IPS-15b (cell line): ENCODE measurements around the gene MAP3K7CL.

Experiments
- H3K27me3 ChIP-seq: one replicate; pipeline ENCODE4 v1.6.1; 2013; ENCODE audit warnings: low read length; ENCODE audit not compliant: control insufficient read depth, insufficient read depth
- H3K36me3 ChIP-seq: one replicate; pipeline ENCODE4 v1.6.1; 2013; ENCODE audit warnings: low read length; ENCODE audit not compliant: control insufficient read depth, insufficient read depth
- H3K4me1 ChIP-seq: one replicate; pipeline ENCODE4 v1.6.1; 2013; ENCODE audit warnings: mild to moderate bottlenecking, low read length; ENCODE audit not compliant: control insufficient read depth, insufficient read depth
- H3K4me3 ChIP-seq: one replicate; pipeline ENCODE4 v1.5.1; 2013; ENCODE audit warnings: low read depth, low read length
- H3K9ac ChIP-seq: one replicate; pipeline ENCODE4 v1.6.1; 2013; ENCODE audit warnings: low read depth, mild to moderate bottlenecking, low read length
- H3K9me3 ChIP-seq: one replicate; pipeline ENCODE4 v1.6.1; 2013; ENCODE audit warnings: mild to moderate bottlenecking, low read length; ENCODE audit not compliant: control insufficient read depth, insufficient read depth

Gene MAP3K7CL

DNA sequence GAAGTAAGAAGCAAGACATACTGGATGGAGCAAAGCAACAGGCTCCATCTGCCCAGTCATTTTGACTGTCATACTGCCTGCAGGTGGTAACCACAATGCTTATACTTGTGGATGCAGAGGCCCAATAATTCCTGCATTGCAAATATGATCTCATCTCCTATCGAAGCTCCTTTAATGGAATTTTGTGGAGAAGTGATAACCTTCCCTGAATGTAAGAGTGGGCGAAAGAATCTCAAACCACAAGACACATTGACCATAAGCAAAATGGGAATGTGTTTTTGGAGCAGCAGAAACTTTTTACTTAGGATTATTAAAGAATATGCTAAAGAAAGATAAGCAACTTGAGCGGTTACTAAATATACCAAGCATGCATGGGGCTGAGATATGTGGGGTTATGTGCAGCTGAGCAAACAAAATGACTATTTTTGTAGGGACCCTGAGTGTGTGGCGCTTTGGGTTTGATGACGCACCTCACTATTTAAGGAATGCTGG, 90.9 kb downstream of the MAP3K7CL start:
- no peaks in the 10 kb centered on the region for H3K4me1 ChIP-seq
- H3K9ac ChIP-seq = no peak overlapping the region
- H3K27me3 ChIP-seq = no peaks in the 10 kb centered on the region
- H3K4me3 ChIP-seq = no peak overlapping the region
- H3K9me3 ChIP-seq = no peaks in the 10 kb centered on the region
- H3K36me3 ChIP-seq = no peaks in the 10 kb centered on the region

DNA sequence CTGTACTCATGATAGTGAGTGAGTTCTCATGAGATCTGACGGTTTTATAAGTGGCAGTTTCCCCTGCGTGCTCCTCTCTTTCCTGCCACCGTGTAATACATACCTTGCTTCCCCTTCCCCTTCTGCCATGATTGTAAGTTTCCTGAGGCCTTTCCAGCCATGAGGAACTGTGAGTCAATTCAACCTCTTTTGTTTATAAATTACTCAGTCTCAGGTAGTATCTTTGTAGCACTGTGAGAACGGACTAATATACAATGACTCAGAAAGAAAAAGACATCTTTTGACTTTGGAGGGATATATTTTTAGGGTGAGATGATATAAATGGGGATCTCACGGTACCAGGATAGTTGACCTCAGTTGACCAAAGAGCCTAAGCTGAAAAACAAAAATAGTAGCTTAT, 93.6 kb downstream of the MAP3K7CL start:
- Histone ChIP-seq H3K9me3 (no peaks in the 10 kb centered on the region), H3K9ac (no peak overlapping the region), H3K4me3 (no peak overlapping the region), H3K4me1 (no peaks in the 10 kb centered on the region), H3K27me3 (no peaks in the 10 kb centered on the region), H3K36me3 (no peaks in the 10 kb centered on the region)
